HFFc6 (cell line): Measurements from ENCODE around the gene EFCAB6. TPM values are rescaled to one million over a fixed set of nuclear protein-coding genes. Genes with fewer than 3 reads are reported as not detected.

Source experiments
- DNase-seq: peaks from one replicate; pipeline ENCODE4 v3.0.0-alpha.2; 2018
- H3K27ac Mint-ChIP-seq: 2 replicates; pipeline ENCODE4 v1.8.0; 2020; ENCODE audit warnings: mild to moderate bottlenecking, mixed read lengths
- H3K27me3 Mint-ChIP-seq: 2 replicates; pipeline ENCODE4 v1.8.0; 2021; ENCODE audit warnings: mild to moderate bottlenecking, moderate library complexity, mixed read lengths; ENCODE audit not compliant: insufficient read depth
- H3K36me3 Mint-ChIP-seq: 2 replicates; pipeline ENCODE4 v1.8.0; 2021; ENCODE audit warnings: low read depth, mixed read lengths
- H3K4me1 Mint-ChIP-seq: 2 replicates; pipeline ENCODE4 v1.8.0; 2020; ENCODE audit warnings: low read depth, mixed read lengths
- H3K4me3 Mint-ChIP-seq: 2 replicates; pipeline ENCODE4 v1.8.0; 2020; ENCODE audit warnings: mild to moderate bottlenecking, moderate library complexity, mixed read lengths
- H3K9me3 Mint-ChIP-seq: 2 replicates; pipeline ENCODE4 v1.8.0; 2020; ENCODE audit warnings: mild to moderate bottlenecking, mixed read lengths
- CTCF ChIP-seq: fragments of 200-600 bp; sonication (generic); IDR thresholded peaks from 2 replicates; pipeline ENCODE4 v1.5.0; 2021; ENCODE audit warnings: antibody characterized with exemption, mild to moderate bottlenecking
- total RNA-seq, 6 experiments: library from RNA; stranded (reverse); fragmentation: NEBNext Ultra II Directional; extraction: Animal tissue kit (Norgen Biotek cat#: 25700); gene quantifications; 2 replicates in 1 of 6; 3 replicates in 5 of 6; pipeline ENCODE4 v1.2.3, GENCODE V29; 2021

The EFCAB6 gene
- total RNA-seq, 6 experiments from 2014 or later = 0.33 to 0.95 (median 0.64) TPM

GRCh38 chr22:43498856-43499253, 313.2 kb downstream of the EFCAB6 start:
- no peak for DNase-seq

GRCh38 chr22:43497956-43498855, 313.9 kb downstream of the EFCAB6 start:
- no peak for TF ChIP-seq CTCF
- Mint-ChIP-seq H3K4me1 (no peaks in the 10 kb centered on the region), H3K36me3 (peaks cover 5% of the 10 kb centered on the region; the same call in 1 of the 2 replicates), H3K4me3 (no peak overlapping the region), H3K27ac (no peak overlapping the region), H3K27me3 (no peaks in the 10 kb centered on the region; the same call in 1 of the 2 replicates), H3K9me3 (peaks cover 46% of the 10 kb centered on the region)
- DNase-seq = no peak

More at GRCh38 chr22:43498856-43499253, 313.2 kb downstream of the EFCAB6 start:
- no peak overlapping the region for H3K27ac Mint-ChIP-seq
- no peak for TF ChIP-seq CTCF
- peaks cover 42% of the 10 kb centered on the region for H3K9me3 Mint-ChIP-seq
- H3K36me3 Mint-ChIP-seq = peaks cover 5% of the 10 kb centered on the region; the same call in 1 of the 2 replicates
- H3K4me3 Mint-ChIP-seq = no peak overlapping the region
- no peaks in the 10 kb centered on the region for H3K4me1 Mint-ChIP-seq
- H3K27me3 Mint-ChIP-seq = no peaks in the 10 kb centered on the region; the same call in 1 of the 2 replicates

GRCh38 chr22:43493297-43493696, 318.8 kb downstream of the EFCAB6 start:
- no peak for TF ChIP-seq CTCF
- DNase-seq = no peak
- Mint-ChIP-seq H3K9me3 (peaks cover 59% of the 10 kb centered on the region), H3K36me3 (peaks cover 5% of the 10 kb centered on the region; the same call in 1 of the 2 replicates), H3K4me3 (no peak overlapping the region), H3K27ac (no peak overlapping the region), H3K4me1 (no peaks in the 10 kb centered on the region), H3K27me3 (peaks cover 2% of the 10 kb centered on the region)

- no peak overlapping the region for H3K4me3 Mint-ChIP-seq
- no peak for DNase-seq
- peaks cover 11% of the 10 kb centered on the region for H3K36me3 Mint-ChIP-seq
- peaks cover 4% of the 10 kb centered on the region for H3K27me3 Mint-ChIP-seq
- no peaks in the 10 kb centered on the region for H3K4me1 Mint-ChIP-seq
- no peak for TF ChIP-seq CTCF
- H3K27ac Mint-ChIP-seq = no peak overlapping the region
- peaks cover 59% of the 10 kb centered on the region for H3K9me3 Mint-ChIP-seq
Measured at GRCh38 chr22:43491737-43492136, 320.4 kb downstream of the EFCAB6 start.

GRCh38 chr22:43491177-43491576, 320.9 kb downstream of the EFCAB6 start:
- Mint-ChIP-seq H3K27me3 (peaks cover 4% of the 10 kb centered on the region), H3K9me3 (peaks cover 59% of the 10 kb centered on the region), H3K4me3 (no peak overlapping the region), H3K36me3 (peaks cover 12% of the 10 kb centered on the region), H3K4me1 (no peaks in the 10 kb centered on the region), H3K27ac (no peak overlapping the region)
- no peak for TF ChIP-seq CTCF
- no peak for DNase-seq
